DMS 273 (cell line): ENCODE data around the gene TLN1.

Source experiments
- DNase-seq: peaks from one replicate; lab custom pipeline; 2025; ENCODE audit not compliant: unreplicated experiment; lab: John Stamatoyannopoulos, UW

The TLN1 gene

DNA sequence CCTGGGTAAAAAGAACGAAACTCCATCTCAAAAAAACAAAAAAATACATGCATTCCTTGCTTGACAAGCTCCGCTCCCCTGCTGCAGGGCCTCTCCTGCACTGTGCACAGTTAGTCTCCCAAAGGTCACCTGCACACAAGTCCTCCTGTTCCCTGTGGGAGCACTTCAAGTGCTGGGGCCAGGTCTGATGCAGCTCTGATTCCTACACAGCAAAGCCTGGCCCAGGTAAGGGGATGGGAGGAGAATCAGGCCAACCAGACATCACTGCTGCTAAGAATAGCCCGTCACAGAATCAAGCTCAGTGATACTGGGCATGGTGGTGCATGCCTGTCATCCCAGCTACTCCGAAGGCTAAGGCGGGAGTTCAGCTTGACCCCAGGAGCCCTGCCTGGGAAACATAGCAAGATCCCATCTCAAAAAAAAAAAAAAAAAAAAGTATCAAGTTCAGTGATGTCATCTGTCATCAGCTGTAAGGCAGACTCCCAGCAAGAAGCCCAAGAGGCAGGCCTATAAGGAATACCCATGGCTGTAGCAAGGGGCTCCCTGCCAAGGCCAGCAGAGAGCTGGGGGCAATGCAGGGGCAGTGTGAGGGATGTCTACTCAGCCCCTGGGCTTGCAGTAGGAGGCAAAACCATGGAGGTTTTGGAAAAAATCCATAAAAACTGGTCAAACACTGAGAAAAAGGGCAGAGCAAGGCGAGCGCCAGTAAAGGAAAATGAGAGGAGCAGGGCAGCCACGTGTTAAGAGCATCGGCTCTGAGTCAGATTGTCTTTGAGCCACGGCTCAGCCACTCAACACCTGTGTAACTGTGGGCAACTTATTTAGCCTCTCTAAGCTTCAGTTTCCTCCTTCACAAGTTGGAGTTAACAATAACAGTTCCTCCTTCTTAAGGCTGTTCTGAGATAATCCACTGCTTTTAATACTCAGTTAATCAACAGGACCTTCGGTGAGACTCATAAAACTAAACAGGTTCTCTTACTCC lies 45.5 kb downstream of the TLN1 start:
- DNase-seq: no peak

DNA sequence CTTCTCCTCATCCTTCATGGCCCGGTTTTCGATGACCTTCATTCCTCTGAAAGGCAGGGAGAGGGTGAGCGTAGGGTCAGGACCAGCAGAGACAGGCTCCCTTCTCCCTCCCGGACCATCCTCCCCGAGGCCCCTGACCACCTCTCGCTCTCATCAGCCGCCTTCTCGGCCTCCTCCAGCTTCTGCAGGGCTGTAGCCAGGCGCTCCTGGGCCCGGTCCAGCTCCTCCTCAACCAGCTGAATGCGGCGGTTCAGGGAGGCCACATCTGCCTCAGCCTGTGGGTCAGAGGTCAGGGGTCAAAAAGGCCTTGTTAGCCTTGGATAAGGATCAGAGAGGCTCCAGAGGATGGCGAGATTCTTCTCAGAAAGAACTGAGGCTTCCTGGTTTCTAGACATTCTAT lies 46.5 kb downstream of the TLN1 start:
- DNase-seq: no peak

DNA sequence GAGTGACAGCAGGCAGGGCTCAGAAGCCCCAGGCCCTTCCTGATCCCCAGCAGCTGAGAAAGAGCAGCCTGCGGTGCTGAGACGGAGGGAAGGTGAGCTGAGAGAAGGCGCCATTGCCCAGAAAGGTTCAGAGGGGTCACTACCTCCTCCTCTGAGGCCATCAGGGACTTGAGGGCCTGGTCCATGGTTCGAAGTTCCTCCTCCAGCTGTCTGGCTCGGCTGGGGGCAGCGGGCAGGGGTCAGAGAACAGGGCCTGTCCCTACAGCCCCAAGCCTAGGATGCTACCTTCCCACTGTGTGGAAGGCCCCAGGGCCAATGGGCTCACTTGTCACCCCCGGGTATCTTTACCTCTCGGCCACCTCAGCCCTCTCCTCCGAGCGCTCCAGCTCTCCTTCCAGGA lies 47.1 kb downstream of the TLN1 start:
- DNase-seq: no peak

DNA sequence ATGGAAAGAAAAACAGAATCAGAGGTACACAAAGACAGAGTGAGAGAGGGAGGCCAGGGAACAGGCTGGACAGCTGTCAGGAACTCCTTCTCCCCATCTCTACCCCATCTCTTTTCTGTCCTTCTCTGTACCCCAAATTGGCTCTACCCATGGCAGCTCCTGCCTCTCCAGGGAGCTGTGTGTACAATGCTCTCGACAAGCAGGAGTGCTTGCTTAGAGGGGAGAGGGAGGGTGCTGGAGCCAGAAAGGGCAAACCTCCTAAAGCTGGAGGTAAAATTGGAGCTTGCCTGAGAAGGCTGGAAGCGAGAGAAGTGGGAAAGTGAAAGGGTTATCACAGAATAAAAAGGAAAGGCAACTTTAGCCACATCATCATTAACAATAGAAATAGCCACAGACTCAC lies 48.7 kb downstream of the TLN1 start:
- no peak for DNase-seq

DNA sequence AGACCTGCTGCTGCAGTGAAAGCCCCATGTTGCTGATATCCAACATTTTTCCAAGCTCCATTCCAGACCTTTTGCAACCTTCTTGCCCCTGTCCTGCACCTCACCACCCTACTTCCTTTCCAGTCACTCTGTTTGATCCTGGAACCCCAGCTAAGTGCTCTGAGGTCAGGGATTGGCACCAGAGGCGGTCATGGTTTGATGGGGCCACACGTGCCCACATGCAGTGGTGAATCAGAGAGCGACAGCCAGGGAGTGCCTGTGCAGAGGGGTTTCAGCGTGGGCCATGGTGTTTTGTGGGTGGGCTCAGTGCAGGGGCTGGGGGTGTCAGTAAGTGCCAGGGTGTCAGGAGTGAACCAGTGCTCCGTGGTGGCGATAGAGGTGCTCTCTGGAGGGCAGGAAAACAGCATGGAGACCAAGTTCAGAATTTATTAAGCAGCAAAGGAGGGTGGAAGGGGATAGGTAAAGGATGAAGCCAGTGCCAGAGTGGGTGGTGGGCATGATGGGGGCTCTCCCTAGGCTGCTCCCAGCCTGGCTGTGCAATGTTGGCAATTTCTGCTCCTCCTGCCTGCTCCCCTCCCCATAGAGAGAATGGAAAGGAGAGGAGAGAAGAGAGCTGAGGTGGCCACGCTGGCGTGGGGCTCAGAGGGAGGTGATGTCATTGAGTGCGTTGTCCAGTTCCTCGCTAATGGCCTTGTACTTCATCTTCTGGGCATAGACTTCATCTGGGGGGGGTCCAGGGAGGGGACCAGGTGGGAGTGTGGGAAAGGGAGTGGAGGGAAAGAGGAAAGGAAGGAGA lies 49.3 kb downstream of the TLN1 start:
- DNase-seq: no peak

DNA sequence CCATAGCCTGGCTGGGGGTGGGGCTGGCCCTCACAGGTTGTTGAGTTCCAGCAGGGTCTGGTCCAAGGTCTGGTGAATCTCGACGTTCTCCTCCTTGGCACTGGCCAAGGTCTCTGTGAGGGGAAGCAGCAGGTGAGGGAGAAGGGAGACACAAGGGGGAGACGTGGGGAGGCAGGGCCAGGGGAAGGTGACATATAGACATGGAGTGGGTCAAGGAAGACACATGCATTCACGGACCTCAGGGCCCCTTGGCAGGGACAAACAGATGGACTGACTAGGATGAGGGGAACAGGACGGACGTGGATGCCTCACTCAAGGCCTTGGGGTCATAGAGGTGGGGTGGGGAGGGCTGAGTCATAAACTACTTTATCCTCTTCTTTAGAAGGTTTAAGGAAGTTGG lies 49.9 kb downstream of the TLN1 start:
- DNase-seq: no peak

DNA sequence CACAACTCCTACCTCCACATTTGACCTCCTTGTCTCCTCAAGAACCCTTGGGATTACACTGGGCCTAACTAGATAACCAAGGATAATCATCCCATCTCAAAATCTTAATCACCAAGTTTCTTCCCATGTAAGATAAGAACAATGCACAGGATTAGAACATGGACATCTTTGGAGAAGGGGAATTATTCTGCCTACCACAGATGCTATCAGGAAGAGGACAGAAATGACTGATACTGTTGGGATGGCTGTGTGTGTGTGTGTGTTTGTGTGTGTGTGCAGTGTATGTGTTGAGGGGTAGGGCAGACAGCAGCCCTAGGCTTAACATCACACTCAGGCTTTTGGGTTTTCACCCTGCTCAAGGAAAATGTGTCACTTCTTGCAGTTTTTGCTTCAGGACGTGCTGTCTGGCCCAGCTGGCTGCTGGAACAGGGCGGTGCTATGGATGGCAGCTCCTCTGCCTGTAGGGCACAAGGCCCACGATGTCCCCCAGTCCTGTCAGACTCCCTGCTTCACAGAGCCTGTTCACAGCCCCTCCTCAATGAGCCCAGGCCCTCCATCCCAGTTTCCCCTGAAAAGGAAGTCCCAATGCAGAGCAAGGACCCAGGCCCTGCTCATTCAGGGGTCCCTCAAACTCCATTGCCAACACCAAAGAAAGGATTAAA lies 50.5 kb downstream of the TLN1 start:
- DNase-seq: no peak

DNA sequence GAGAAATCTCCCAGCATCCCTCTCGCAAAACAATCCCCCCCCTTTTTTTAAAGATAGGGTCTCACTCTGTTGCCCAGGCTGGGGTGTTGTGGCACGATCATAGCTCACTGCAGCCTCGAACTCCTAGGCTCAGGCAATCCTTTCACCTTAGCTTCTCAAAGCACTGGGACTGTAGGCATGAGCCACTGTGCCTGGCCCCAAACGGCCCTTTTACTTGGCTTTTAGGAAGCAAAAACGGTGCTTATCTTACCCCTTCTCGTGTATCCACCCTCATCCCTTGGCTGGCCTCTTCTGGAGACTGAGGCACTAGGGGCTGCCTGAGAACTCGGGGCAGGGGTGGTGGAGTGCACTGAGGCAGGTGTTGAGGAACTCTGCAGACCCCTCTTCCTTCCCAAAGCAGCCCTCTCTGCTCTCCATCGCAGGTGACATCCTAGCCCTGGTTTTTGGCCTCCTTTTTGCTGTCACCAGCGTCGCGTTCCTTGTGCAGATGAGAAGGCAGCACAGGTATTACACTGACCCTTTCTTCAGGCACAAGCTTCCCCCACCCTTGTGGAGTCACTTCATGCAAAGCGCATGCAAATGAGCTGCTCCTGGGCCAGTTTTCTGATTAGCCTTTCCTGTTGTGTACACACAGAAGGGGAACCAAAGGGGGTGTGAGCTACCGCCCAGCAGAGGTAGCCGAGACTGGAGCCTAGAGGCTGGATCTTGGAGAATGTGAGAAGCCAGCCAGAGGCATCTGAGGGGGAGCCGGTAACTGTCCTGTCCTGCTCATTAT lies 51.5 kb downstream of the TLN1 start:
- DNase-seq: no peak

DNA sequence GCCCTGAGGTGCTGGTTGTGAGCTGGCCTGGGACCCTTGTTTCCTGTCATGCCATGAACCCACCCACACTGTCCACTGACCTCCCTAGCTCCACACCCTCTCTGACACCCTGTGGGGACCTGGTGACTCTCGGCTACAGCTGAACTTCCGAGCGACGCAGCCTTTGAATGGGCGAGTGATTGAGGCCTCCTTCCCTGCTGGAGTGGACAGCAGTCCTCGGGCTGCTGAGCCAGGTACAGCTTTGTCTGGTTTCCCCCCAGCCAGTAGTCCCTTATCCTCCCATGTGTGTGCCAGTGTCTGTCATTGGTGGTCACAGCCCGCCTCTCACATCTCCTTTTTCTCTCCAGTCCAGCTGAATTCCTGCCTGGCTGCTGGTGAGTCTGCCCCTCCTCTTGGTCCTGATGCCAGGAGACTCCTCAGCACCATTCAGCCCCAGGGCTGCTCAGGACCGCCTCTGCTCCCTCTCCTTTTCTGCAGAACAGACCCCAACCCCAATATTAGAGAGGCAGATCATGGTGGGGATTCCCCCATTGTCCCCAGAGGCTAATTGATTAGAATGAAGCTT lies 52.1 kb downstream of the TLN1 start:
- DNase-seq: no peak

DNA sequence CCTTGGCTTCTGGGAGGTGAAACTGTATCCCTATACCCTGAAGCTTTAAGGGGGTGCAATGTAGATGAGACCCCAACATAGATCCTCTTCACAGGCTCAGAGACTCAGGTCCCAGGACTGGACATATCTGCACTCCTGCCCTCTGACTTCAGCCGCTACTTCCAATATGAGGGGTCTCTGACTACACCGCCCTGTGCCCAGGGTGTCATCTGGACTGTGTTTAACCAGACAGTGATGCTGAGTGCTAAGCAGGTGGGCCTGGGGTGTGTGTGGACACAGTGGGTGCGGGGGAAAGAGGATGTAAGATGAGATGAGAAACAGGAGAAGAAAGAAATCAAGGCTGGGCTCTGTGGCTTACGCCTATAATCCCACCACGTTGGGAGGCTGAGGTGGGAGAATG lies 52.9 kb downstream of the TLN1 start:
- no peak for DNase-seq

DNA sequence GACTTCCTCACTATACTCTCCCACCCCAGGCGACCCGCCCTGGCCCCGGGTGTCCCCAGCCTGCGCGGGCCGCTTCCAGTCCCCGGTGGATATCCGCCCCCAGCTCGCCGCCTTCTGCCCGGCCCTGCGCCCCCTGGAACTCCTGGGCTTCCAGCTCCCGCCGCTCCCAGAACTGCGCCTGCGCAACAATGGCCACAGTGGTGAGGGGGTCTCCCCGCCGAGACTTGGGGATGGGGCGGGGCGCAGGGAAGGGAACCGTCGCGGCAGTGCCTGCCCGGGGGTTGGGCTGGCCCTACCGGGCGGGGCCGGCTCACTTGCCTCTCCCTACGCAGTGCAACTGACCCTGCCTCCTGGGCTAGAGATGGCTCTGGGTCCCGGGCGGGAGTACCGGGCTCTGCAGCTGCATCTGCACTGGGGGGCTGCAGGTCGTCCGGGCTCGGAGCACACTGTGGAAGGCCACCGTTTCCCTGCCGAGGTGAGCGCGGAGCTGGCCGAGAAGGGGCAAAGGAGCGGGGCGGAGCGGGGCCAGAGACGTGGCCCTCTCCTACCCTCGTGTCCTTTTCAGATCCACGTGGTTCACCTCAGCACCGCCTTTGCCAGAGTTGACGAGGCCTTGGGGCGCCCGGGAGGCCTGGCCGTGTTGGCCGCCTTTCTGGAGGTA lies 56.1 kb downstream of the TLN1 start:
- DNase-seq: no peak

DNA sequence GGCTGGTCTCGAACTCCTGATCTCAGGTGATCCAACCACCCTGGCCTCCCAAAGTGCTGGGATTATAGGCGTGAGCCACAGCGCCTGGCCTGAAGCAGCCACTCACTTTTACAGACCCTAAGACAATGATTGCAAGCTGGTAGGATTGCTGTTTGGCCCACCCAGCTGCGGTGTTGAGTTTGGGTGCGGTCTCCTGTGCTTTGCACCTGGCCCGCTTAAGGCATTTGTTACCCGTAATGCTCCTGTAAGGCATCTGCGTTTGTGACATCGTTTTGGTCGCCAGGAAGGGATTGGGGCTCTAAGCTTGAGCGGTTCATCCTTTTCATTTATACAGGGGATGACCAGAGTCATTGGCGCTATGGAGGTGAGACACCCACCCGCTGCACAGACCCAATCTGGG lies 56.8 kb downstream of the TLN1 start:
- no peak for DNase-seq

DNA sequence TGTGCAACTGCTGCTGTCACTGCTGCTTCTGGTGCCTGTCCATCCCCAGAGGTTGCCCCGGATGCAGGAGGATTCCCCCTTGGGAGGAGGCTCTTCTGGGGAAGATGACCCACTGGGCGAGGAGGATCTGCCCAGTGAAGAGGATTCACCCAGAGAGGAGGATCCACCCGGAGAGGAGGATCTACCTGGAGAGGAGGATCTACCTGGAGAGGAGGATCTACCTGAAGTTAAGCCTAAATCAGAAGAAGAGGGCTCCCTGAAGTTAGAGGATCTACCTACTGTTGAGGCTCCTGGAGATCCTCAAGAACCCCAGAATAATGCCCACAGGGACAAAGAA lies 58.0 kb downstream of the TLN1 start:
- no peak for DNase-seq

DNA sequence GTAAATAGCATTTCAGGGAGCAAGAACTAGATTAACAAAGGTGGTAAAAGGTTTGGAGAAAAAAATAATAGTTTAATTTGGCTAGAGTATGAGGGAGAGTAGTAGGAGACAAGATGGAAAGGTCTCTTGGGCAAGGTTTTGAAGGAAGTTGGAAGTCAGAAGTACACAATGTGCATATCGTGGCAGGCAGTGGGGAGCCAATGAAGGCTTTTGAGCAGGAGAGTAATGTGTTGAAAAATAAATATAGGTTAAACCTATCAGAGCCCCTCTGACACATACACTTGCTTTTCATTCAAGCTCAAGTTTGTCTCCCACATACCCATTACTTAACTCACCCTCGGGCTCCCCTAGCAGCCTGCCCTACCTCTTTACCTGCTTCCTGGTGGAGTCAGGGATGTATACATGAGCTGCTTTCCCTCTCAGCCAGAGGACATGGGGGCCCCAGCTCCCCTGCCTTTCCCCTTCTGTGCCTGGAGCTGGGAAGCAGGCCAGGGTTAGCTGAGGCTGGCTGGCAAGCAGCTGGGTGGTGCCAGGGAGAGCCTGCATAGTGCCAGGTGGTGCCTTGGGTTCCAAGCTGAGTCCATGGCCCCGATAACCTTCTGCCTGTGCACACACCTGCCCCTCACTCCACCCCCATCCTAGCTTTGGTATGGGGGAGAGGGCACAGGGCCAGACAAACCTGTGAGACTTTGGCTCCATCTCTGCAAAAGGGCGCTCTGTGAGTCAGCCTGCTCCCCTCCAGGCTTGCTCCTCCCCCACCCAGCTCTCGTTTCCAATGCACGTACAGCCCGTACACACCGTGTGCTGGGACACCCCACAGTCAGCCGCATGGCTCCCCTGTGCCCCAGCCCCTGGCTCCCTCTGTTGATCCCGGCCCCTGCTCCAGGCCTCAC lies 58.6 kb downstream of the TLN1 start, which contains the start of gene CA9:
Gene CA9 (plus strand): TSS at position 797 of the 893 bp plus-strand sequence. CDS start 32 bp downstream, at position 829.
- peak; percentile 88 for DNase-seq

DNA sequence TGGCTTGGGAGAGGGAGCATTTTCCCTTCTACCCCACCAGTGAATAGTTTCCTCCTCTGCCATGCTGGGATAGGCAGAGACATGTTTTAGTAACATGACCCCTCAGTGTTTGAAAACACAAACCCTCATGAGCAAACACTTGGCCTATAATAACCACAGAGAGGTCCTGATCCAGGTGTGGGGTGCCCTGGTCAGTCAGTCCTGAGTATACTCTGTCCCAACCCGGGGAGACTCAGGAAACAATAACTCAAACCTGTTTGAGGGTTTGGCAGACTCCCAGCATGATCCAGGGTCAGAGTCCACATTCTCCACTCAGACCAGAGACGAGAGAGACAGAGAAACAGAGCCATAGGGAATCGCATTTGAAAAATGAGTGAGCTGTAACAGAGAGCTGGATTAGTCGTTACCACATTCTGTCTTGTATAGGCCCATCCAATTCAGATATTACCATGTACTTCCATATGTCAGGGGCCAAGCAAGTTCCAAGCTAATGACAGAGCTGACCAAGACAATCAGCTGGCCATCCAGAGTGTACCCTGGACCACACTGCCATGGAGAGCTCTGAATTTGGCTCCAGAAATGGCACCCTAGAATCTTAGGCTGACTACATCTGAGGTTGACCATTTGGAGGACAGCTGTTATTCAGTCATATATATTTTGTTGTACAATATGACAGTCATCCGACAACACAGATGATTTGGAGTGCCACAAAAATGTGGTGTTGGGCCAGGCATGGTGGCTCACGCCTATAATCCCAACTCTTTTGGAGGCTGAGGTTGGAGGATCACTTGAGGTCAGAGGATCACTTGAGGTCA lies 62.5 kb downstream of the TLN1 start:
- no peak for DNase-seq

DNA sequence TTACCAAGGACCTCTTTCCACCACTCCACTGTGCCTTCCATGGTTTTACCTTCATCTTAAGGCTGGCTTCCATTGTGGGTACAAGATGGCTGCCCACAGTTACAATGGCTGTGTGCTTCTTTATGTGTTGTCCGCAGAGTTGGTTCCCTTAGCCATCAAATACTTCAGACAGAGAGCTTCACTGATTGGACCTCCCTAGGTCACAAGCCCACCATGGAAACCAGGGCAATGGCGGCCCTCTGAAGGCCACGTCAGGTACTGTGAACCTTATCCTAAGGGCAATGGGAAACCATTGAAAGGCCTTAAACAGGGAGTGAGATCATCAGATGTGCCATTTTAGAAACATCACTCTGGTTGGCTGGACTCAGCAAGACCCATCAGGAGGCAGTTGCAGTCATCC lies 64.1 kb downstream of the TLN1 start:
- no peak for DNase-seq

DNA sequence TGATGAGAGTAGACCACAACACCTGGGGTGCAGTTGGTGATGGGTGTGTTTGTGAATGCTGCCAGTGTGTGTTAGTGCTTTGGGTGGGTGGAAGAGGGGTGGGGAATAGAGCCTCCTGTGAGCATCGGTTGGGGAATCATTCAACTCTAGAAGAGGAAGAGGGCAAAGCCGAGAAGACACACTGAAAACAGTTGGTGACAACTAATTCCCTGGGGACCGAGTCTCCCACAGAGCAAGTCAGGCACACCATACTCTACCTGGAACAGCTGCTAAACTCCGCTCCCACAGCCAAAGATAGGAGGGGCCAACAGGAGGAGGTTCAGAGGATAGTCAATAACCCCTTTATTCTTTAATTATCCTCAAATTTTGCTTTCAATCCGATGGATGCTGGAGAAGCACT lies 65.4 kb downstream of the TLN1 start:
- no peak for DNase-seq

DNA sequence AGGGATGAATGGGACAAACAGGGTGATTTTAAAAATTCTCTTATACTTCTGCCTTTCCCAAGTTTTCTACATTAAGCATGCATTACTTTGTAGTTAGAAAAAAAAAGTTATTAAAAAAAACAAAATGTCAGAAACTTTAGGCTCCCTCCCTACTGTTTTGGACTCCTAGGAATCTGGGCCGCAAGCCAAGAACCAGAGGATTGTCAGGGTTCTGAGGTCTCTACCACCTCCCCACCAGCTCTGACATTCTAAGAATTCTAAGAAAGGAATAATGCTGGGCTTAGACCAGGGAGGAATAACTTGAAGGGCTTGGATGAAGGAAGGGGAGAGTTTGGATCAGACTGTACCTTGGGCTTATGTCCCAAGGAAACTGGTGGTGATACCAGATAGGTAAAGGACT lies 66.0 kb downstream of the TLN1 start:
- DNase-seq: peak; percentile 26
